ENCODE measurements around the gene CYP4A22.
"Not testable (repeated sequence)": the region's sequence is repeated elsewhere in the genome, so short reads cannot be mapped to it uniquely, and the experiment has no call there.

CYP4A22 gene

DNA sequence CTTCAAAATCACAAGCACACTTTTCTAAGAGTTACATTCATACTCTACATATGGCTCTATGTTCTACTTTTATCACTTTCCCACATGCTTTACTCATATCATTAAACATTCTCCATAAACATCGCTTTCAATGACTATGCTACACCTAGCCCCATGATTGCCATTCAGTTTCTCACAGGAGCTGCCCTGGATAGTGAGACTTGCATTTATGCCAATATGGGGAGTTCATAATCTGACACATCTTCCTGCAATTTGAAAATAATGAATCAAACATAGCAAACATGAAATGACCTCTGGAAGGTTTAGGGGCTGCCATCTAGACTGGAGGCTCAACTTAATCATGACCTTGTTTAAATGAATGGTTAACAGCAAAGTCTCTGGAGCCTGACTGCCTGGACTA lies 9.0 kb upstream of the CYP4A22 start:
- TF ChIP-seq, protein P1, sequence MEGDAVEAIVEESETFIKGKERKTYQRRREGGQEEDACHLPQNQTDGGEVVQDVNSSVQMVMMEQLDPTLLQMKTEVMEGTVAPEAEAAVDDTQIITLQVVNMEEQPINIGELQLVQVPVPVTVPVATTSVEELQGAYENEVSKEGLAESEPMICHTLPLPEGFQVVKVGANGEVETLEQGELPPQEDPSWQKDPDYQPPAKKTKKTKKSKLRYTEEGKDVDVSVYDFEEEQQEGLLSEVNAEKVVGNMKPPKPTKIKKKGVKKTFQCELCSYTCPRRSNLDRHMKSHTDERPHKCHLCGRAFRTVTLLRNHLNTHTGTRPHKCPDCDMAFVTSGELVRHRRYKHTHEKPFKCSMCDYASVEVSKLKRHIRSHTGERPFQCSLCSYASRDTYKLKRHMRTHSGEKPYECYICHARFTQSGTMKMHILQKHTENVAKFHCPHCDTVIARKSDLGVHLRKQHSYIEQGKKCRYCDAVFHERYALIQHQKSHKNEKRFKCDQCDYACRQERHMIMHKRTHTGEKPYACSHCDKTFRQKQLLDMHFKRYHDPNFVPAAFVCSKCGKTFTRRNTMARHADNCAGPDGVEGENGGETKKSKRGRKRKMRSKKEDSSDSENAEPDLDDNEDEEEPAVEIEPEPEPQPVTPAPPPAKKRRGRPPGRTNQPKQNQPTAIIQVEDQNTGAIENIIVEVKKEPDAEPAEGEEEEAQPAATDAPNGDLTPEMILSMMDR (IDR thresholded peaks at IDR 0.05; ENCODE audit: insufficient read depth, missing control alignments), result no peak
- DNase-seq (ENCODE audit: insufficient read length, low spot score) (no peak), FAIRE-seq (no peak)

DNA sequence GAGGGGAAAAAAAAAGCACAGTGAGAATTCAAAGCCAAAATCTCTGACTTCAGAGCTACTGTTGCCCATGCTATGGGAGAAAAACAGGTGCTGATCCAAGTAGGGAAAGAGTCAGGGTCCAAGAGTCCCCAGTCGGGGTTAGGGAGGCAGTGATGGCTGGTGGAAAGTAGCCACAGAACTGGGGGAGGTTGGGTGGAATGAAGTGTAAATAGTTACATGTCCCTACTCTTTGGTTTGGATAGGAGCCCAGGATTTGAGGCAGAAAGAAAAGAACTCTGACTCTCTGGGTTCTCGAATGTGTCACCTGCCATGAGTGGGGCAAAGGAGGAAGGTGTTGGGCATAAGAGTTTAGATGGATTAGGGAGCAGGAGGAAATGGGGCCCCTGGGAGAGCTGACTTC lies 8.4 kb upstream of the CYP4A22 start:
- not testable (repeated sequence) for FAIRE-seq

GRCh38 chr1:47129489-47130230 lies 7.6 kb upstream of the CYP4A22 start:
- not testable (repeated sequence) for DNase-seq (ENCODE audit: insufficient read length, low spot score); FAIRE-seq

More for the DNA sequence above, 8.4 kb upstream of the CYP4A22 start:
- not testable (repeated sequence) for DNase-seq (ENCODE audit: insufficient read length, low spot score)

DNA sequence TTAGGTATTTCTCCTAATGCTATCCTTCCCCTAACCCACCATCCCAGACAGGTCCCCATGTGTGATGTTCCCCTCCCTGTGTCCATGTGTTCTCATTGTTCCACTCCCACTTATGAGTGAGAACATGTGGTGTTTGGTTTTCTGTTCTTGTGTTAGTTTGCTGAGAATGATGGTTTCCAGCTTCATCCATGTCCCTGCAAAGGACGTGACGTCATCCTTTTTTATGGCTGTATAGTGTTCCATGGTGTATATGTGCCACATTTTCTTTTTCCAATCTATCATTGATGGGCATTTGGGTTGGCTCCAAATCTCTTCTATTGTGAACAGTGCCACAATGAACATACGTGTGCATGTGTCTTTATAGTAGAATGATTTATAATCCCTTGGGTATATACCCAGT lies 4.6 kb upstream of the CYP4A22 start:
- FAIRE-seq; DNase-seq (ENCODE audit: insufficient read length, low spot score): not testable (repeated sequence)

DNA sequence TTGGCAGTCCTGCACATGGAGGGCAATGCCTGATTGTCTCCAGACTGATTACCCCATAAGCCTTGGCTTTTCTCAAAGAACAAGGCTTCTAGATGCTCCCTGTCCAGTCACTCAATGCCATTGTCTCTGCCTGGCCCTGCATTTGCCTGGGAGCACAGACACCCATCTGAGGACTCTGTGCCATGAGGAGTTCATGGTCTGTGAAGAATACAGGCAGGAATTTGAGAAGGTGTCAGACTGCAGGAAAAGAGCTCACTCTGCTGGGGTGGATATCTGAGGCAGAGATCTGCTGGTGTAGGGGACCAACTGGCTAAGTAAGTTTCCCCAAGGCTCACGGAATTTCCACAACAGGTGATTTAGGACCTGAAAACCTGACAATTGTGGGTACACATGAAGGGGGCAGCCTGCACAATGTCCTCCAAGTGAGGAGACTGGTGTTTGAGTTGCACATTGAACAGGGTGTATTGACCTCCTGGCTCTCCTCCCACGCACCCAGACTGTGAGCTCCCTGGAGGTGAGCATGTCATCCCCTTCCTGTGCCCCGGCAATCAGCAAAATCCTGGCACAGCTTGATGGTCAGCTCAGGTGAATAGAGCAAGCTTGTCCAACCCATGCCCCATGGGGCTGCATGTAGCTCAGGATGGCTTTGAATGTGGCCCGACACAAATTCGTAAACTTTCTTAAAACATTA lies 829 bp downstream of the CYP4A22 start:
- DNase-seq (ENCODE audit: insufficient read length, low spot score) (no peak), FAIRE-seq (no peak)
- TF ChIP-seq, protein P1 (IDR thresholded peaks at IDR 0.05; ENCODE audit: insufficient read depth, missing control alignments), result no peak

GRCh38 chr1:47140358-47140757 lies 3.1 kb downstream of the CYP4A22 start:
- not testable (repeated sequence) for FAIRE-seq; DNase-seq (ENCODE audit: insufficient read length, low spot score)

DNA sequence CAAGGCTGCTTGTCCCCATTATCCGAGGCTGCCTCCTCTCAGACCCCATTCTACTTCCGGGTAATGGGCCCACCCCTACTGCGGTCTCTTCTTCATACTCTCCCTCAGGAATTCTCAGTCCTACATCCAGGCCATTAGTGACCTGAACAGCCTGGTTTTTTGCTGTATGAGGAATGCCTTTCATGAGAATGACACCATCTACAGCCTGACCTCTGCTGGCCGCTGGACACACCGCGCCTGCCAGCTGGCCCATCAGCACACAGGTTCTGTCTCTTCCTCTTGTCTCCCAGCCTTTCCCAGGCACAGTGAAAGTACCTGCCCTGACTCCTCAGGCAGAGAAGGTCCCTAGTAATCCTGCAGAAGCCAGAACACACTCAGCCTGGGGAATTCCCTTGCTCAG lies 6.4 kb downstream of the CYP4A22 start:
- not testable (repeated sequence) for FAIRE-seq; DNase-seq (ENCODE audit: insufficient read length, low spot score)
- TF ChIP-seq, protein P1 (IDR thresholded peaks at IDR 0.05; ENCODE audit: insufficient read depth, missing control alignments), result peak; percentile 7

DNA sequence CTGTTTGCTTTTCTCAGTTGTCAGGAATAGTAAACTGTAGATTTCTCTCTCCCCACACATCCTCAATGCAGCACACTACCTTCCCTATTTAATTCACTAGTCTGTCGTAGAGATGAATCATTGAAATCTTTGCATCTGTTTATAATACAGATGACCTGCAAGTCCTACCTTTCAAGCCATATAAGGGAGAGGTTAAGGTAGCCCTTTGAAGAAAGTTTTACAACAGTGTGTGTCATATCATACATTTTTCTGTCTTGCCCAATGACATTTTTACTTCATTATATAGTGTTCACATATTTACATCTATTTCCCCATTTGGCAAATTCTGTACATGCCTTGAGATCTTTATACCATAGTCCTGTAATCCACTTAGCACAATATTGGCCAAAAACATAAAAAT lies 9.3 kb downstream of the CYP4A22 start:
- not testable (repeated sequence) for FAIRE-seq; DNase-seq (ENCODE audit: insufficient read length, low spot score)

DNA sequence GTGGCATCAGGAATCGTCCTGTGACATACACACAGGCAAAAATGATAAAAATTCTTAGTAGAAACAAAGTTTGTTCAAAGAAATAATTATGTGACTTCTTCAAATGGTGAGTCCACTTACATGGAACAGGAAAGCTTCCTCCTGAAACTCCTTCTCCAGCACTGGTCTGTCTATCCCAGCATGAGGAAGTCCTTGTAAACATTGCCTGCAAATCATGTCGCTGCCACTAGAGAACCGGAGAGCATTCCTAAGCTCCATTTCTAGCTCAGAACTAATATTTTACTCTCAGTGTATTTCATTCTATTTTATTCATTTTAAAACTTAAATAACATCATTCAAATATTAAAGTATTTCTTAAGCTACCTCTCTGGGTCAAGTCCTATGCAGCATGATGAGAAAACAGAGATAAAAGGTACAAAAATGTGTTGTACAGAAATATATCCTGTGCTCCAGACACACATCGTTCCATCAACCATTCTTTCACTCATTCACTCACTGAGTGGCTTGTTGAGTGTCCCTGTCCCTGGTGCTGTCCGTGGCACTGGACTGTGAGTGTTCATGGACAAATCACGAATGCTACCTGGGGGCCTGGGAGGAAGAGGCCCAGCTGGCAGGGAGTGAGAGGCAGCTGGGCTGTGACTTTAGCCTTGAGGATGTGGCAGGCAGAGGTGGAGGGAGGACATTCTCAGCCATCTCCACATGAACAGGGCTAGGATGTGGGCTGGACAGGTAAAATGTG lies 10.0 kb downstream of the CYP4A22 start:
- DNase-seq (ENCODE audit: insufficient read length, low spot score) (no peak), FAIRE-seq (no peak)
- TF ChIP-seq, protein P1 (IDR thresholded peaks at IDR 0.05; ENCODE audit: insufficient read depth, missing control alignments), result no peak

GRCh38 chr1:47149162-47149561 lies 11.9 kb downstream of the CYP4A22 start:
- FAIRE-seq; DNase-seq (ENCODE audit: insufficient read length, low spot score): not testable (repeated sequence)

- DNase-seq (ENCODE audit: insufficient read length, low spot score); FAIRE-seq: not testable (repeated sequence)
Observed at GRCh38 chr1:47156457-47156856, 19.2 kb downstream of the CYP4A22 start.

DNA sequence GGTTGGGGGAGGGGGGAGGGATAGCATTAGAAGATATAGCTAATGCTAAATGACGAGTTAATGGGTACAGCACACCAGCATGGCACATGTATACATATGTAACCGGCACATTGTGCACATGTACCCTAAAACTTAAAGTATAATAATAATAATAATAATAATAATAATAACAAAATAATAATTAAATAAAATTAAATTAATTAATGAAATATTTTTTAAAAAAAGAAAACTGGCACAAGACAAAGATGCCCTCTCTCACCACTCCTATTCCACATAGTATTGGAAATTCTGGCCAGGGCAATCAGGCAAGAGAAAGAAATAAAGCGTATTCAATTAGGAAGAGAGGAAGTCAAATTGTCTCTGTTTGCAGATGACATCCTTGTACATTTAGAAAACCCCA lies 20.7 kb downstream of the CYP4A22 start:
- not testable (repeated sequence) for FAIRE-seq

More for the DNA sequence above, 20.7 kb downstream of the CYP4A22 start:
- DNase-seq (ENCODE audit: insufficient read length, low spot score), result not testable (repeated sequence)
